Mesendoderm (in vitro differentiated cells): ENCODE measurements around the gene TMEM132D.

ENCODE experiments used
- DNase-seq: peaks from one replicate; pipeline ENCODE4 v3.0.0; 2013
- H2AK5ac ChIP-seq: 2 replicates; pipeline ENCODE4 v1.6.1; 2013; ENCODE audit warnings: low read length, inconsistent platforms
- H2BK120ac ChIP-seq: 2 replicates; pipeline ENCODE4 v1.6.1; 2013; ENCODE audit warnings: low read depth, mild to moderate bottlenecking, low read length, moderate library complexity, mixed read lengths
- H2BK15ac ChIP-seq: replicated peaks from 2 replicates; pipeline ENCODE4 v1.6.1; 2013; ENCODE audit warnings: low read depth, mild to moderate bottlenecking, moderate library complexity
- H2BK5ac ChIP-seq: 2 replicates; pipeline ENCODE4 v1.6.1; 2013; ENCODE audit warnings: low read length, inconsistent platforms
- H3K18ac ChIP-seq: 2 replicates; pipeline ENCODE4 v1.6.1; 2013; ENCODE audit warnings: mild to moderate bottlenecking, low read length, mixed read lengths
- H3K23ac ChIP-seq: one replicate; pipeline ENCODE4 v1.6.1; 2013; ENCODE audit warnings: low read length
- H3K27ac ChIP-seq: 2 replicates; pipeline ENCODE4 v1.5.1; 2013; ENCODE audit warnings: low read depth, mild to moderate bottlenecking, inconsistent platforms, low read length, moderate library complexity
- H3K27me3 ChIP-seq: 2 replicates; pipeline ENCODE4 v1.6.1; 2013; ENCODE audit warnings: low read length, control low read depth, mild to moderate bottlenecking, inconsistent platforms; ENCODE audit not compliant: insufficient read depth, poor library complexity
- H3K36me3 ChIP-seq: 2 replicates; pipeline ENCODE4 v1.6.1; 2013; ENCODE audit warnings: low read length, inconsistent platforms; ENCODE audit not compliant: control insufficient read depth, insufficient read depth
- H3K4ac ChIP-seq: one replicate; pipeline ENCODE4 v1.6.1; 2013; ENCODE audit warnings: low read depth, mild to moderate bottlenecking, low read length, moderate library complexity
- H3K4me1 ChIP-seq: 2 replicates; pipeline ENCODE4 v1.6.1; 2013; ENCODE audit warnings: low read depth, low read length, inconsistent platforms; ENCODE audit not compliant: control insufficient read depth
- H3K4me2 ChIP-seq: 2 replicates; pipeline ENCODE4 v1.6.1; 2013; ENCODE audit warnings: low read length
- H3K4me3 ChIP-seq: 2 replicates; pipeline ENCODE4 v1.5.1; 2013; ENCODE audit warnings: mild to moderate bottlenecking, low read length
- H3K56ac ChIP-seq: one replicate; pipeline ENCODE4 v1.6.1; 2013; ENCODE audit warnings: low read length
- H3K79me1 ChIP-seq: 2 replicates; pipeline ENCODE4 v1.6.1; 2013; ENCODE audit warnings: low read length, inconsistent platforms
- H3K79me2 ChIP-seq: 2 replicates; pipeline ENCODE4 v1.6.1; 2013; ENCODE audit warnings: mild to moderate bottlenecking, low read length; ENCODE audit not compliant: control insufficient read depth, insufficient read depth
- H3K9ac ChIP-seq: 2 replicates; pipeline ENCODE4 v1.6.1; 2013; ENCODE audit warnings: low read length, inconsistent platforms
- H4K5ac ChIP-seq: one replicate; pipeline ENCODE4 v1.6.1; 2013; ENCODE audit warnings: low read length
- H4K8ac ChIP-seq: one replicate; pipeline ENCODE4 v1.6.1; 2013; ENCODE audit warnings: low read depth, mild to moderate bottlenecking, control low read depth, low read length, moderate library complexity
- WGBS: extraction: QIAGEN DNeasy Blood & Tissue Kit; methylation state at CpG from one replicate; pipeline ENCODE4 v1.1.7; 2013; ENCODE audit warnings: low lambda C conversion rate, missing lambda C conversion rate; ENCODE audit not compliant: insufficient coverage; ENCODE audit errors: extremely low coverage; 5-methylcytosine and 5-hydroxymethylcytosine counted together

The TMEM132D gene

DNA sequence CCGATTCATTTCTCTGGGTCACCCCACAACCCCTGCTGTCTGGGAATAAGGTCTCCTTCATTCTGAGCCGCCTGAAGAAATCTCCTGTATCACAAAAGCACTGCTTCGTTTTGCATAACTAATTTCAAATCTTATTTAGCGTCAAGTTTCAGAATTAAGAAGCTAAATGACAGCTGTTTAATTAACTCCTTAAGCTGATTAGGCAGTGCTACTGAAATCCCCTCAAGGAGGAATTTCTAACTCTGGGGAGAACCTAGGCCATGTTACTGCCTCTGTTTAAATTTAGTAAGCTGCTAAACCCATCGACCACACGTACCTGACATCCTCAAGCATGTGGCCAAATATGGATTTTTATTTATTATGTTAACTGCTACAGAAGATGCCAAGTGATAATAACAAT lies 677.0 kb downstream of the TMEM132D start:
- H3K4me3 ChIP-seq = no peak overlapping the region
- H3K79me1 ChIP-seq = no peaks in the 10 kb centered on the region
- peaks cover 3% of the 10 kb centered on the region for H3K4me1 ChIP-seq
- H2BK15ac ChIP-seq = no peak overlapping the region
- no peak overlapping the region for H3K4ac ChIP-seq
- no peak overlapping the region for H3K27ac ChIP-seq
- no peak overlapping the region for H4K8ac ChIP-seq
- no peak for DNase-seq
- no peak overlapping the region for H4K5ac ChIP-seq
- no peak overlapping the region for H2BK5ac ChIP-seq
- H3K56ac ChIP-seq = no peak overlapping the region
- H3K27me3 ChIP-seq = no peaks in the 10 kb centered on the region
- no peak overlapping the region for H3K9ac ChIP-seq
- no peak overlapping the region for H2AK5ac ChIP-seq
- H3K23ac ChIP-seq = no peak overlapping the region
- no peaks in the 10 kb centered on the region for H3K36me3 ChIP-seq
- H3K79me2 ChIP-seq = no peaks in the 10 kb centered on the region
- no peak overlapping the region for H3K4me2 ChIP-seq
- no CpG with 5 or more reads among the region's 6 CpGs for whole genome bisulfite sequencing
- no peak overlapping the region for H3K18ac ChIP-seq
- H2BK120ac ChIP-seq = no peak overlapping the region

DNA sequence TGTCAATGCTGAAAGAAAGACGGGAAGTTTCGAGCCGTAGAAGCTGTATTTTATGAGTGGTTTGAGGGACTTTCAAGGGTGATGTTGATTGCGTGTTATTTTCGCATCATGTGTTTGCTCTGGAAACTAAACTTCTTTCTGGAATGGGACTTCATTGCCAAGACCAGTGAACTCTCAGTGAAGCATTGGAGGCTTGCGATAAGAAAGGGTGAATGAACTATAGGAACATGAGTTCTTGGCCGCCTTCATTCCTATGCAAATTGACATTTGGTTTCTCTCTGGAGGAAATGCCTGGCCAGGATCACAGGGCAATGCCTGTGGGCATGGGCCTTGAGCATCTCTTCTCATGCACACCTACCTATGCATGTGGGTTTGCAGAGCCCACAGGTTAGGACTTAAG lies 677.8 kb downstream of the TMEM132D start:
- no peak overlapping the region for H2BK120ac ChIP-seq
- no peak overlapping the region for H2AK5ac ChIP-seq
- DNase-seq = peak; percentile 26
- H4K5ac ChIP-seq = no peak overlapping the region
- no peak overlapping the region for H3K23ac ChIP-seq
- H3K4ac ChIP-seq = no peak overlapping the region
- no peaks in the 10 kb centered on the region for H3K79me1 ChIP-seq
- no peak overlapping the region for H3K9ac ChIP-seq
- H3K27ac ChIP-seq = no peak overlapping the region
- H2BK15ac ChIP-seq = no peak overlapping the region
- no CpG with 5 or more reads among the region's 7 CpGs for WGBS
- H3K56ac ChIP-seq = no peak overlapping the region
- peaks cover 3% of the 10 kb centered on the region for H3K4me1 ChIP-seq
- H3K27me3 ChIP-seq = no peaks in the 10 kb centered on the region
- no peak overlapping the region for H3K4me2 ChIP-seq
- H3K18ac ChIP-seq = no peak overlapping the region
- H3K4me3 ChIP-seq = no peak overlapping the region
- no peak overlapping the region for H4K8ac ChIP-seq
- no peaks in the 10 kb centered on the region for H3K36me3 ChIP-seq
- H3K79me2 ChIP-seq = no peaks in the 10 kb centered on the region
- no peak overlapping the region for H2BK5ac ChIP-seq

DNA sequence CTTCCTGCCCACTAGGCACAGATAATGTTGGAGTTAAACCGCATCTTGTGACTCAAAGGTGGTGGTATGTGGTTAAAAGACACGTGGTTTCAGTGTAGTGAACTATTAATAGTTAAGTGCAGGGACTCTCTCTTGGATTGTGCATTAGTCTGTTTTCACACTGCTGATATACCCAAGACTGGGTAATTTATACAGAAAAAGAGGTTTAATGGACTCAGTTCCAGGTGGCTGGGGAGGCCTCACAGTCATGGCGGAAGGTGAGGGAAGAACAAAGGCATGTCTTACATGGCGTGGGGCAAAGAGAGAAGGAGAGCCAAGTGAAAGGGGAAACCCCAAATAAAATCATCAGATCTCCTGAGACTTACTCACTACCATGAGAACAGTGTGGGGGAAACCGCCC lies 688.3 kb downstream of the TMEM132D start:
- Histone ChIP-seq H3K4me1 (no peaks in the 10 kb centered on the region), H3K27ac (no peak overlapping the region), H2BK120ac (no peak overlapping the region), H4K8ac (no peak overlapping the region), H3K18ac (no peak overlapping the region), H3K36me3 (no peaks in the 10 kb centered on the region), H3K79me2 (no peaks in the 10 kb centered on the region), H3K4me3 (no peak overlapping the region), H2BK5ac (no peak overlapping the region), H3K4me2 (no peak overlapping the region), H3K9ac (no peak overlapping the region), H2AK5ac (no peak overlapping the region), H3K4ac (no peak overlapping the region), H3K27me3 (no peaks in the 10 kb centered on the region), H3K56ac (no peak overlapping the region), H3K79me1 (no peaks in the 10 kb centered on the region), H2BK15ac (no peak overlapping the region), H3K23ac (no peak overlapping the region), H4K5ac (no peak overlapping the region)
- no peak for DNase-seq
- whole genome bisulfite sequencing = no CpG with 5 or more reads among the region's 5 CpGs

DNA sequence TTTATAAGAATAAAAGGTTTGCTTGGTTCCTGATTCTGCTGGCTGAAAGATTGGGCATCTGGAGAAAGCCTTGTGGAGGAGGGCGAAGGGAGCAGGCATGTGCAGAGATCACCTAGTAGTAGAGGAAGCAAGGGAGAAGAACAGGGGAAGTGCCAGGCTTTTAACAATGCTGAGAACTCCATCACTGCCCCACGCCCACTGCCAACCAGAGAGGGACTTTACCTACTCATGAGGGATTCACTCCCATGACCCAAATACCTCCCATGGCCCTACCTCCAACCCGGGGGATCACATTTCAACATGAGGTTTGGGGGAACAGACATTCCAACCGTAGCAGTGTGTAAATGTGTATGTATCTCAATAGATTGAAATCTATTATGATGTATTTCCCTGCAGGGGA lies 690.3 kb downstream of the TMEM132D start:
- no peaks in the 10 kb centered on the region for H3K27me3 ChIP-seq
- no peak overlapping the region for H3K23ac ChIP-seq
- H2BK5ac ChIP-seq = no peak overlapping the region
- no peak overlapping the region for H2BK120ac ChIP-seq
- no peak overlapping the region for H4K8ac ChIP-seq
- no peak overlapping the region for H3K18ac ChIP-seq
- no peak overlapping the region for H2AK5ac ChIP-seq
- H3K79me1 ChIP-seq = no peaks in the 10 kb centered on the region
- H3K79me2 ChIP-seq = no peaks in the 10 kb centered on the region
- no peak overlapping the region for H3K9ac ChIP-seq
- no peak overlapping the region for H3K4me3 ChIP-seq
- H3K4me1 ChIP-seq = no peaks in the 10 kb centered on the region
- no peak overlapping the region for H4K5ac ChIP-seq
- H3K4ac ChIP-seq = no peak overlapping the region
- DNase-seq = no peak
- H3K4me2 ChIP-seq = no peak overlapping the region
- no peak overlapping the region for H3K56ac ChIP-seq
- WGBS = no CpG with 5 or more reads among the region's 4 CpGs
- H3K27ac ChIP-seq = no peak overlapping the region
- no peaks in the 10 kb centered on the region for H3K36me3 ChIP-seq
- H2BK15ac ChIP-seq = no peak overlapping the region

DNA sequence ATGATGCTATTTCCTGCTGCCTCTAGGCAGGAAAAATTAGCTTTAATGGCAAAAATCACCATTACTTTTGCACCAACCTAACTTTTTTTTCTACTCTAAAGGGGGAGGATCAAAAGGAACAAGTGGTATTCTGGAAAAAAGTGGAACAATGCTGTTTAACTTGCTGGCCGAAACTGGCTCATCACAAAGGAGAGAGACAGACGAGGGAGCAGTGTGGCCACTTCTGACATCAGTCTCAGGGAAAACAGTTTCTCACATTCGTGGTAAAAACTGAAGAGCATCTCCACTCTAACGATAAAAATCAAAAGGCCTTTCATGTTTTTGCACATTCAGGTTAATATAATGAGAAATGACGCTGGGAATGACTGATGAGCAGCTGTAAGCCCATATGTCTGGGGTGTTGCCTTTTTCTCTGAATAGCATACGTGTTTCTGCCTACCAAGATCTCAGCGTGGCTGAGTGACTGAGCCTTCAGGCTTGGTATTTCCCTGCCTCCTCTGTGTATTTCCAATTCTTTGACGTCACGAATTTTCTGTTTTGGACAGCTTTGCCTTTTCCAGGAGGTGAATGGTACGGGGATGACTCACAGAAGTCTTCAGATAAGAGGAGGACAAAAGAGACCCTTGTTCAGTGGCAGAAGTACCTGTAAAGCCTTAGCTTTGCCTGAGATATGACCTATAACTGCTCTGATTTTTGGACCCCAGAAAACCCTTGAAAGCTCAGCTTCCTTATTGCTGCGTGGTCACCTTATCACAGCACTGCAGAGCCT lies 691.8 kb downstream of the TMEM132D start:
- Histone ChIP-seq H3K79me1 (no peaks in the 10 kb centered on the region), H3K18ac (no peak overlapping the region), H4K5ac (no peak overlapping the region), H3K4me2 (no peak overlapping the region), H3K79me2 (no peaks in the 10 kb centered on the region), H3K4me3 (no peak overlapping the region), H3K56ac (no peak overlapping the region), H2AK5ac (no peak overlapping the region), H3K4ac (no peak overlapping the region), H3K23ac (no peak overlapping the region), H3K9ac (no peak overlapping the region), H3K27me3 (no peaks in the 10 kb centered on the region), H2BK5ac (no peak overlapping the region), H3K36me3 (no peaks in the 10 kb centered on the region), H2BK120ac (no peak overlapping the region), H3K27ac (no peak overlapping the region), H4K8ac (no peak overlapping the region), H3K4me1 (no peaks in the 10 kb centered on the region), H2BK15ac (no peak overlapping the region)
- no peak for DNase-seq
- no CpG with 5 or more reads among the region's 11 CpGs for WGBS

DNA sequence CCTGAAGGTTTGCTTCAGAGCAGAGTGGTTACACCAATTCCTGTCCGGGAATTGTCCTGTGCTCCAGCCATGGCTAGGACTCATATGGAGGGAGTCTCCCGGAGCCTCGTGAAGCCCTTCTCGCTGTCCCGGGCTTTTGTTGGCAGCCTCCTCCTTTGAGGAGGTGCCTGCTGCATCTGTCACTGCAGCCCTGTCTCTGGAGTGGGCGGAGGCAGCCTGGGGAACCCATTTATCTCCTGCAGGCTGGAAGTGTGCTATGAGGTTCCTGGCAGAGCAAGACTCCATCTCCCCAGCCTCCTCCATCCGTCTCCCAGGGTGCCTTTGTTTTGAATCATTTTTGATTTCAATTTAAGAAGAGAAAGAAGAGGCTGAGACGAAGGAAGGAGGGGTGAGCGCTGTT lies 695.3 kb downstream of the TMEM132D start:
- Histone ChIP-seq H4K5ac (no peak overlapping the region), H3K79me1 (no peaks in the 10 kb centered on the region), H3K9ac (no peak overlapping the region), H3K27ac (no peak overlapping the region), H3K4ac (no peak overlapping the region), H3K36me3 (no peaks in the 10 kb centered on the region), H3K27me3 (no peaks in the 10 kb centered on the region), H2AK5ac (no peak overlapping the region), H2BK15ac (no peak overlapping the region), H4K8ac (no peak overlapping the region), H3K4me2 (no peak overlapping the region), H3K4me1 (no peaks in the 10 kb centered on the region), H3K79me2 (no peaks in the 10 kb centered on the region), H3K23ac (no peak overlapping the region), H2BK5ac (no peak overlapping the region), H3K56ac (no peak overlapping the region), H2BK120ac (no peak overlapping the region), H3K4me3 (no peak overlapping the region), H3K18ac (no peak overlapping the region)
- no peak for DNase-seq
- WGBS = no CpG with 5 or more reads among the region's 9 CpGs
